B cell (primary cell): ENCODE measurements around the gene PCK1. TPM values are rescaled to one million over a fixed set of nuclear protein-coding genes. Genes with fewer than 3 reads are reported as not detected.

Source experiments
- ATAC-seq: fragments of 200-7000 bp; cut with Tn5 transposase; one replicate; pipeline ENCODE4 v1.10.0; 2021; ENCODE audit warnings: low read depth, mild to moderate bottlenecking, moderate number of reproducible peaks, moderate library complexity
- CTCF ChIA-PET: fragments of 350-600 bp; sonication (Branson Sonifier 250); formaldehyde crosslinking; loops from one replicate; lab custom pipeline; 2021; ENCODE audit warnings: antibody characterized with exemption, inconsistent platforms; lab: Charles Lee
- POLR2A ChIA-PET: fragments of 350-600 bp; sonication (Branson Sonifier 250); formaldehyde crosslinking; loops from one replicate; lab custom pipeline; 2021; ENCODE audit warnings: antibody characterized with exemption; lab: Charles Lee
- DNase-seq: peaks from one replicate; pipeline ENCODE4 v3.0.0; 2013
- H2AFZ ChIP-seq: 2 replicates; pipeline ENCODE4 v1.6.1; 2012; ENCODE audit warnings: mild to moderate bottlenecking, low read depth, low read length; ENCODE audit not compliant: insufficient read depth, poor library complexity, severe bottlenecking
- H3K27ac ChIP-seq, 2 donors: 1 replicate in 1 of 2; 2 replicates in 1 of 2; pipeline ENCODE4 v1.5.1; 2012 to 2013; ENCODE audit warnings: low read length in 2 of 2, mild to moderate bottlenecking in 2 of 2, moderate library complexity in 1 of 2
- H3K27me3 ChIP-seq, 4 experiments: fragments of 200-600 bp in 1 of 4; sonication (generic) in 1 of 4; replicated peaks in 1 of 4; 1 replicate in 2 of 4; 2 replicates in 2 of 4; pipeline versions ENCODE4 v1.6.1 to v1.7.0; 2013 to 2016; ENCODE audit warnings: low read length in 3 of 4, mild to moderate bottlenecking in 2 of 4, mixed read lengths in 1 of 4, moderate library complexity in 1 of 4; ENCODE audit not compliant: insufficient read depth in 4 of 4, control insufficient read depth in 3 of 4; ENCODE audit errors: control extremely low read depth in 1 of 4
- H3K36me3 ChIP-seq, 2 experiments: replicated peaks in 1 of 2; 1 replicate in 1 of 2; 2 replicates in 1 of 2; pipeline versions ENCODE4 v1.6.1 to v1.7.1; 2013; ENCODE audit warnings: low read length in 1 of 2; ENCODE audit not compliant: insufficient read depth in 2 of 2, control insufficient read depth in 1 of 2; ENCODE audit errors: control extremely low read depth in 1 of 2, extremely low read depth in 1 of 2
- H3K4me1 ChIP-seq, 2 donors: fragments of 200-600 bp in 1 of 2; sonication (generic) in 1 of 2; 1 replicate in 1 of 2; 2 replicates in 1 of 2; pipeline versions ENCODE4 v1.5.1 to v1.6.1; 2013 to 2017; ENCODE audit warnings: low read length in 2 of 2; ENCODE audit not compliant: control insufficient read depth in 2 of 2, insufficient read depth in 2 of 2
- H3K4me2 ChIP-seq: replicated peaks from 2 replicates; pipeline ENCODE3; 2012; ENCODE audit warnings: mild to moderate bottlenecking, low read depth, low read length; ENCODE audit not compliant: poor library complexity, severe bottlenecking
- H3K4me3 ChIP-seq, 5 experiments: fragments of 200-600 bp in 1 of 5; sonication (generic) in 1 of 5; 1 replicate in 3 of 5; 2 replicates in 2 of 5; pipeline versions ENCODE4 v1.5.1 to v1.7.0; 2011 to 2016; ENCODE audit warnings: low read length in 4 of 5, mild to moderate bottlenecking in 4 of 5, low read depth in 2 of 5, control low read depth in 1 of 5, moderate library complexity in 1 of 5; ENCODE audit not compliant: insufficient read depth in 1 of 5; ENCODE audit errors: control extremely low read depth in 1 of 5, extremely low read depth in 1 of 5
- H3K79me2 ChIP-seq: fragments of 200-600 bp; sonication (generic); one replicate; pipeline ENCODE4 v1.6.0; 2016; ENCODE audit warnings: low read length; ENCODE audit not compliant: control insufficient read depth, insufficient read depth
- H3K9ac ChIP-seq: fragments of 200-600 bp; sonication (generic); 2 replicates; pipeline ENCODE4 v1.6.1; 2017; ENCODE audit warnings: mild to moderate bottlenecking, low read length, moderate library complexity
- H3K9me3 ChIP-seq, 3 donors: one replicate each; pipeline versions ENCODE4 v1.6.1 to v1.7.1; 2013; ENCODE audit warnings: low read length in 2 of 3; ENCODE audit not compliant: control insufficient read depth in 2 of 3, insufficient read depth in 1 of 3; ENCODE audit errors: control extremely low read depth in 1 of 3
- H4K20me1 ChIP-seq: 2 replicates; pipeline ENCODE4 v1.6.0; 2012; ENCODE audit warnings: mild to moderate bottlenecking, low read length; ENCODE audit not compliant: insufficient read depth, control insufficient read depth, poor library complexity, severe bottlenecking
- H3K27ac Mint-ChIP-seq: one replicate; pipeline ENCODE4 v1.8.0; 2021; ENCODE audit warnings: mixed read lengths
- H3K27me3 Mint-ChIP-seq: one replicate; pipeline ENCODE4 v1.8.0; 2021; ENCODE audit warnings: mixed read lengths
- H3K4me1 Mint-ChIP-seq: one replicate; pipeline ENCODE4 v1.8.0; 2021; ENCODE audit warnings: mixed read lengths
- H3K4me3 Mint-ChIP-seq: one replicate; pipeline ENCODE4 v1.8.0; 2021; ENCODE audit warnings: mixed read lengths
- H3K9me3 Mint-ChIP-seq: one replicate; pipeline ENCODE4 v1.8.0; 2022; ENCODE audit warnings: mixed read lengths; ENCODE audit not compliant: insufficient read depth
- CTCF ChIP-seq: fragments of 200-600 bp; IDR thresholded peaks from one replicate; pipeline ENCODE4 v1.8.0; 2022; ENCODE audit warnings: antibody characterized with exemption, mild to moderate bottlenecking
- EZH2 ChIP-seq: IDR thresholded peaks from 2 replicates; pipeline ENCODE4 v1.6.1; 2012; ENCODE audit warnings: borderline replicate concordance, low read depth, mild to moderate bottlenecking, moderate library complexity, low read length; ENCODE audit not compliant: insufficient read depth, poor library complexity, severe bottlenecking
- WGBS: methylation state at CpG from one replicate; pipeline ENCODE4 v1.1.5; 2013; ENCODE audit warnings: missing lambda C conversion rate; ENCODE audit not compliant: insufficient coverage; 5-methylcytosine and 5-hydroxymethylcytosine counted together
- intact Hi-C: fragments of 100-400 bp; cut with micrococcal nuclease; formaldehyde crosslinking; loops from one replicate; pipeline ENCODE4 v1.10.0; 2022
- polyA plus RNA-seq: library from polyadenylated mRNA; depleted of rRNA; stranded (reverse); fragments of >200 nt; gene quantifications from 2 replicates; pipeline ENCODE4 v1.2.3, GENCODE V29; 2012
- total RNA-seq, 2 donors: library from RNA; stranded (reverse); fragments of 120-200 nt in 1 of 2; gene quantifications; 1 replicate in 1 of 2; 2 replicates in 1 of 2; pipeline versions ENCODE4 v1.2.3 to v1.2.4, GENCODE V29; 2013 to 2022

PCK1 gene
- total and polyA plus RNA-seq, 2 donors (not counting 1 experiment from before 2014, with no cell fraction given): not detected

GRCh38 chr20:57561356-57562279 lies 708 bp downstream of the PCK1 start:
- no peaks in the 10 kb centered on the region for H3K9me3 ChIP-seq
- no peak overlapping the region for H3K27ac ChIP-seq
- H2AFZ ChIP-seq: no peak overlapping the region
- H4K20me1 ChIP-seq: no peaks in the 10 kb centered on the region
- no peaks in the 10 kb centered on the region for H3K36me3 ChIP-seq
- H3K27me3 Mint-ChIP-seq: peaks cover 35% of the 10 kb centered on the region
- DNase-seq (no peak), ATAC-seq (no peak)
- H3K27ac Mint-ChIP-seq: no peak overlapping the region
- no peaks in the 10 kb centered on the region for H3K9me3 Mint-ChIP-seq
- H3K9ac ChIP-seq: no peak overlapping the region
- WGBS: 82% methylated on average over 19 of the region's 24 CpGs
- CTCF ChIA-PET: no interaction called here
- TF ChIP-seq EZH2: no peak
- no peak for TF ChIP-seq CTCF
- H3K4me3 Mint-ChIP-seq: no peak overlapping the region
- no peaks in the 10 kb centered on the region for H3K4me1 Mint-ChIP-seq
- intact Hi-C loops: no loop called here
- peaks cover 0 to 4% (median 3%) of the 10 kb centered on the region in 4 experiments for H3K27me3 ChIP-seq
- H3K4me2 ChIP-seq: no peak overlapping the region
- POLR2A ChIA-PET: no interaction called here
- no peaks in the 10 kb centered on the region for H3K4me1 ChIP-seq
- no peaks in the 10 kb centered on the region for H3K79me2 ChIP-seq
- no peak overlapping the region for H3K4me3 ChIP-seq
